ENCODE measurements around the gene RNF126. TPM values are rescaled to one million over a fixed set of nuclear protein-coding genes. Genes with fewer than 3 reads are reported as not detected.

RNF126 gene
- total RNA-seq, 1 donor from 2014 or later: 40.8 TPM

- no peaks in the 10 kb centered on the region for H3K9me3 Mint-ChIP-seq (ENCODE audit: unreplicated experiment)
- H3K4me1 Mint-ChIP-seq (ENCODE audit: unreplicated experiment): peaks cover 4% of the 10 kb centered on the region
- TF ChIP-seq CTCF (IDR thresholded peaks at IDR 0.05): no peak
- DNase-seq (ENCODE audit: extremely low spot score, unreplicated experiment): no peak
- H3K4me3 Mint-ChIP-seq (ENCODE audit: unreplicated experiment): no peak overlapping the region
- H3K36me3 Mint-ChIP-seq (ENCODE audit: unreplicated experiment): peaks cover 8% of the 10 kb centered on the region
- H3K27me3 Mint-ChIP-seq (ENCODE audit: unreplicated experiment): no peaks in the 10 kb centered on the region
- H3K27ac Mint-ChIP-seq (ENCODE audit: unreplicated experiment): no peak overlapping the region
Measured at GRCh38 chr19:644363-644762, 18.7 kb downstream of the RNF126 start.

GRCh38 chr19:643736-644135 is 19.3 kb downstream of the RNF126 start:
- DNase-seq (ENCODE audit: extremely low spot score, unreplicated experiment): no peak
- Mint-ChIP-seq H3K36me3 (ENCODE audit: unreplicated experiment) (peaks cover 8% of the 10 kb centered on the region), H3K4me1 (ENCODE audit: unreplicated experiment) (peaks cover 8% of the 10 kb centered on the region), H3K27ac (ENCODE audit: unreplicated experiment) (no peak overlapping the region), H3K27me3 (ENCODE audit: unreplicated experiment) (no peaks in the 10 kb centered on the region), H3K4me3 (ENCODE audit: unreplicated experiment) (no peak overlapping the region), H3K9me3 (ENCODE audit: unreplicated experiment) (no peaks in the 10 kb centered on the region)
- no peak for TF ChIP-seq CTCF (IDR thresholded peaks at IDR 0.05)

GRCh38 chr19:642767-643727 is 20.0 kb downstream of the RNF126 start:
- H3K4me1 Mint-ChIP-seq (ENCODE audit: unreplicated experiment): peaks cover 8% of the 10 kb centered on the region
- H3K9me3 Mint-ChIP-seq (ENCODE audit: unreplicated experiment): no peaks in the 10 kb centered on the region
- no peak overlapping the region for H3K4me3 Mint-ChIP-seq (ENCODE audit: unreplicated experiment)
- no peak for DNase-seq (ENCODE audit: extremely low spot score, unreplicated experiment)
- no peak for TF ChIP-seq CTCF (IDR thresholded peaks at IDR 0.05)
- peaks cover 8% of the 10 kb centered on the region for H3K36me3 Mint-ChIP-seq (ENCODE audit: unreplicated experiment)
- H3K27me3 Mint-ChIP-seq (ENCODE audit: unreplicated experiment): no peaks in the 10 kb centered on the region
- H3K27ac Mint-ChIP-seq (ENCODE audit: unreplicated experiment): no peak overlapping the region

- no peak for TF ChIP-seq CTCF (IDR thresholded peaks at IDR 0.05)
- H3K4me3 Mint-ChIP-seq (ENCODE audit: unreplicated experiment): no peak overlapping the region
- peaks cover 5% of the 10 kb centered on the region for H3K36me3 Mint-ChIP-seq (ENCODE audit: unreplicated experiment)
- H3K27ac Mint-ChIP-seq (ENCODE audit: unreplicated experiment): no peak overlapping the region
- DNase-seq (ENCODE audit: extremely low spot score, unreplicated experiment): no peak
- H3K4me1 Mint-ChIP-seq (ENCODE audit: unreplicated experiment): peaks cover 8% of the 10 kb centered on the region
- H3K9me3 Mint-ChIP-seq (ENCODE audit: unreplicated experiment): no peaks in the 10 kb centered on the region
- H3K27me3 Mint-ChIP-seq (ENCODE audit: unreplicated experiment): no peaks in the 10 kb centered on the region
Measured at GRCh38 chr19:641702-642101, 21.3 kb downstream of the RNF126 start.

GRCh38 chr19:640606-641189 is 22.3 kb downstream of the RNF126 start:
- H3K4me1 Mint-ChIP-seq (ENCODE audit: unreplicated experiment): peaks cover 8% of the 10 kb centered on the region
- DNase-seq (ENCODE audit: extremely low spot score, unreplicated experiment): no peak
- H3K27ac Mint-ChIP-seq (ENCODE audit: unreplicated experiment): no peak overlapping the region
- H3K9me3 Mint-ChIP-seq (ENCODE audit: unreplicated experiment): no peaks in the 10 kb centered on the region
- peaks cover 2% of the 10 kb centered on the region for H3K36me3 Mint-ChIP-seq (ENCODE audit: unreplicated experiment)
- no peaks in the 10 kb centered on the region for H3K27me3 Mint-ChIP-seq (ENCODE audit: unreplicated experiment)
- no peak for TF ChIP-seq CTCF (IDR thresholded peaks at IDR 0.05)
- no peak overlapping the region for H3K4me3 Mint-ChIP-seq (ENCODE audit: unreplicated experiment)
